HG03469 (cell line): ENCODE data around the gene LY6G6D.

ENCODE experiments used
- ATAC-seq: cut with Tn5 transposase; IDR thresholded peaks from one replicate; pipeline ENCODE4 v1.9.1; 2021; ENCODE audit warnings: mild to moderate bottlenecking, moderate library complexity, moderate number of reproducible peaks; ENCODE audit not compliant: unreplicated experiment

LY6G6D gene

DNA sequence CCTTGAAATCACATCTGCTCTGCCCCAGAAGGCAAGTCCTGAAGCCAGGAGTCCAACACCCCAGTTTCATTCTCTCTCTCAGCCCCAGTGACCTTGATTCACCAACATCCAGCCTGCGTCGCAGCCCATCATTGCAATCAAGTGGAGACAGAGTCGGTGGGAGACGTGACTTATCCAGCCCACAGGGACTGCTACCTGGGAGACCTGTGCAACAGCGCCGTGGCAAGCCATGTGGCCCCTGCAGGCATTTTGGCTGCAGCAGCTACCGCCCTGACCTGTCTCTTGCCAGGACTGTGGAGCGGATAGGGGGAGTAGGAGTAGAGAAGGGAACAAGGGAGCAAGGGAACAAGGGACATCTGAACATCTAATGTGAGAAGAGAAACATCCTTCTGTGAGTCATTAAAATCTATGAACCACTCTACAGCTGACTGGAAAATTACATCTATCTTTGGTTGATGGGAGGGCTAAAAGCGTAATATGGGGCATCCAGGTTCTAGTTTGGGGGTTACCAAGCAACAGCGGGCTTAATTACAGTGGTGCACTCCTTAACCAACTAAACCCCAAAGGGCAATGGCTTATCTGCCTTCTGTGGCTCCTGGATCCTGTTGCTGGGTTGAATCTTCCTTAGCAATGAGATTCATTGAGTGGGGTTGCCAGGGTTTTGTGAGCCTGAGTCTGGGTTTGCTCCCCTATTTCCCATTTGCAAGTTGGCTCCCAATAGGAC is 2.5 kb downstream of the LY6G6D start:
- ATAC-seq = no peak

DNA sequence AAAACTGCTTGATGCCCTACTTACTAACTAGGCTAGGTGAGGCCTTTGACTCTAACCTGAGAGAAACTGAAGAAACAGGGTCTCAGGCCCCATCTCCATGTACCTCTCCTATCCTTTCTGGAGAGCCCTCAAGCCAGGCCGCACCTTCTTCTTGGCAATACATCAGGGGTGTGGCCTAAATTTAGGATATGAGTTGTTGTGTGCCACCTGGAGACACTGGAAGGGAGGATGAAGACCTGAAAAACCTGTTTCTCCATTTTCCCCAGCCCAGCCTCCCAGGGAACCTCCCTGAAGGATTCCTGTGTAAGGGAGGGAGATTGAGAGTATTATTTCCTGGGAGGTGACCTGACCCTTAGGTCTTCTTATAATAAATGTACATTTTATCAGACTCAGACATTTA is 3.1 kb downstream of the LY6G6D start:
- ATAC-seq = no peak

DNA sequence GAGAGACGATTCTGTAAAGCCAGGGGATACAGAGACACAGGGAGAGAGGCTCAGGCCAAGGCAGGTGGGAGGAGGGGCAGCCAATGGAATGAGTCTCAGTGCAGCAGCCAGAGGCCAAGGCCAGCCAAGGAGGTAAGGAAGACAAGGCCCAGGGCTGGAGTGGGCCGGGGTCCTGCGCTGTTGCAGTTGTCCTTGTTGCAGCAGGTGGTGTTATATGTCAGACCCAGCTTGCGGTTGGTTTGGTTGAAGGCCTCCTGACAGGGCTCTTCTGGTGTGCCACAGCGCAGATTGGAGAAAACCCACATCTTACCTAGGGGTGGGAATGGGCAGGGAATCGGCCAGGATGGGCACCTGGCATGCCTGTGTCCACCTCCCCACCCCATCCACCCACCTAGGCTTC is 3.9 kb downstream of the LY6G6D start:
- no peak for ATAC-seq

DNA sequence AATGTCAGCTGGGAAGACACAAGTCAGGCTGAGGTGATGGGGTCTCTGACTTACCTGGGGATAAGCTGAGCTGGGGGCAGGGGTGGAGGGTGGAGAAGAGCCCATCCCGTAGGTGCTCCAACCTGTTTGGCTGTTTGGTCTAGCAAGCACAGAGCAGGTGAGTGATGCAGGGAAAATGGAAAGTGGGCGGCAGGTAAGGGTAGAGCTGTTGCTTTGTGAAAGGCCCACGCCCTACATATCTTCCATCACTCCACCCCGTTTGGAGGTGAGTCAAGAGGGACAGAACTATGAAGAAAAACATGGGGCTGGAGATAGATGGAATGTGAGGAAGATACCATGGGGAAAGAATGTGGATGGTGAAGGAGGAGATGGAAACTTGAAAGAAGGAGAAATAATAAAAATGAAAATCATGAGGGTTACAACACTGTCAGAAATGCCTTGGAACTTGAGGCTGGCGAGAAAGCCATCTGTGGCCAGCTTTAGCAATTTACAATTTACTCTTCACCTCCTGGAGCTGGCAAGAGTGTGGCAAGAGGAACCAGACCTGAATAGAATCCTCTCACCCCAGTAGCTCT is 5.1 kb downstream of the LY6G6D start:
- no peak for ATAC-seq

DNA sequence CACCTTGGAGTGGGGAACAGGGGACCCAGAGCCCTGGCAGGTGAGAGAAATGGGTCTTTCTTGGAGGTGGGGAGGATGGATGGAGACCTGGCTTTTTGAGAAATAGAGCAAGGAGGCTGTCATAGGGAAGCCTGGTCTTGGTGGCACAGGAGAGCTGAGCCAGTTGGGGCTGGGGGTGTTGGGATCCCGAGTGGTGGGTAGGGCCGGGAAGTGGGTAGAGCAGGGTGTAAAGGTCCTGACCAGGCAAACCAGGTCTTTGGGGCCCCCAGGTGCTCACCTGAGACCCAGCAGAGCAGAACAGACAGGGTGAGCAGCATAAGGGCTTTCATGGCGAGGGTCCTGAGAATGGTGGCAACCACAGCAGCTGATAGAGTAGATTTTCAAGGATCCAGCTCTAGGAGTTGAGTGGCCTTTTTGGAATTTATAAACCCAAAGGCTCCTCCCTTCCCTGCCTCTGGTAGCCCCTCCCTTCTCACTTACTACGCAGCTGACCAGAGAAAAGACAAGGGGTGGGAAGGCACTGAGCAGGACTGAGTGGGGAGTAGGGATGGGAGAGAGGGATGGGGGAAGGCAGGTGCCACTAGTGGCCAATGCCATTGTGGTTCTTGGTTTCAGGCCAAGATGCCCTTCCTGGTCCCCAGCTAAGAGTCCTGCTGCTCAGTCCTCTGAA is 6.3 kb downstream of the LY6G6D start, which contains the start of gene LY6G6C:
Gene LY6G6C, minus strand, starts transcription at position 396 of the 670 bp plus-strand sequence. Its CDS starts 67 bp downstream, at position 329.
- no peak for ATAC-seq

DNA sequence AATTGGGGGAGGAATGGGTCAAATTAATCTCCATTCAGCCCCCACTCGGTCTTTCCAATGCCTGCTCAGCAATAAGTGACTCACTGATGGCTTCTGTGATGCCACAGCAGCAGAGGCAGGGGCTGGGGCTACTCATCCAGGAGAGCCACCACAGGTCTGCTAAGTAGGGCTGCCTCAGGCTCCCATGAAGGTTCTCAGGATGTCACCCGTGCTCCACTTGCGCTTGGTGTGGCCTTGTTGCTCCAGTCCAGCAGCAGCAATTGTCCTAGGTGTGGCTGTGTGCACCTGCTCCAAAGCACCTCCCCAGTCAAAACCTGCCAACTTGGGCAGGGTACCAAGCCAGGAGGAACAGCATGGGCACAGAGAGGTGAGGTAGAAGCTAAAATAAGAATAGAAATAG is 7.0 kb downstream of the LY6G6D start:
- no peak for ATAC-seq

DNA sequence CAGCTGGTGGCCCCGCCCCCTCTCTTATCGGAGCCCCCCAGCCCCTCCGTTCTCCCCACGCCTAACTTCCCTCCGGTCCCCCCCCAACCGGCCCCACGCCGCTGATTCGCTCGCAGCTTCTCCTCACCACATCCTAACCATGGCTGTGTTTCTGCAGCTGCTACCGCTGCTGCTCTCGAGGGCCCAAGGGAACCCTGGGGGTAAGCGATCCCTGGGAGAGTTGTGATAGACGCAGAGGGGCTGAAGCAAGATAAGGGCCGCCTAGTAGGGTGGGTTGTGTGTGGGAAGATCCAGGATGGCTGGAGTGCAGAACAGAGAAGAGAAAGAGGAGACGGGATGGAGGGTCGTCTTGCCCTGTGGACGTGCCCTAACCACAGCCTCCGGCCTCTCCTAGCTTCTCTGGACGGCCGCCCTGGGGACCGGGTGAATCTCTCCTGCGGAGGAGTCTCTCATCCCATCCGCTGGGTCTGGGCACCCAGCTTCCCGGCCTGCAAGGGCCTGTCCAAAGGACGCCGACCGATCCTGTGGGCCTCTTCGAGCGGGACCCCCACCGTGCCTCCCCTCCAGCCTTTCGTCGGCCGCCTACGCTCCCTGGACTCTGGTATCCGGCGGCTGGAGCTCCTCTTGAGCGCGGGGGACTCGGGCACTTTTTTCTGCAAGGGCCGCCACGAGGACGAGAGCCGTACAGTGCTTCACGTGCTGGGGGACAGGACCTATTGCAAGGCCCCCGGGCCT is 8.3 kb downstream of the LY6G6D start, which contains the start of gene MPIG6B:
Gene MPIG6B, plus strand, starts transcription at position 129 of the 735 bp plus-strand sequence. Its CDS starts 11 bp downstream, at position 140.
- no peak for ATAC-seq

DNA sequence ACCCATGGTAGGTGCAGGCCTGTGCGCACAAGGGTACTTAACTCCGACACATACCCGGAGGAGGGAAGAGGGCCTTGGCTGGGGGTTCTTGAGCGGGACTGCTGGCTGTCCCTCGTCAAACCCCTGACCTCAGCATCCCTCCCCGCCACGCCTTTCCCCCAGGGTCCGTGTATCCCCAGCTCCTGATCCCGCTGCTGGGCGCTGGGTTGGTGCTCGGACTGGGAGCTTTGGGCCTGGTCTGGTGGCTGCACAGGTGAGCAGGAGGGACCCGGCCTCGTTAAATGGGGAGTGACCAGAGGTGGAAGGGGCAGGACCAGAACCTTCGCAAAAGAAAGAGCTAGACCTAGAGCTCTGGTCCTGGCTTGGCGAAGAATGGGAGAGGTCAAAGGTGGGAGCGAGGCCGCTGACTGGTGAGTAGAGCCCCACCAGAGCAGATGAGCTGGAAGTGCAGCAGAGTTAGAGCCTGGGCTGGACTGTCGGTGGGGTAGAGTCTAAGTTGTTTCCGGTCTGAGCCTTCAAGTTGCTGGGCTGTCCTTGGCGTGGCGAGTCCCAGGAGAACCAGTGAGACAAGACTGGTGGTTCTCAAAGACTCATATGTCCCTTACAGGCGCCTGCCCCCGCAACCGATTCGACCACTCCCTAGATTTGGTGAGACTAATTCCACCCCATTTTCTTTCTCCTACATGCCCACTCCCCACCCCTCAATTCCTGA is 9.0 kb downstream of the LY6G6D start:
- ATAC-seq = no peak

DNA sequence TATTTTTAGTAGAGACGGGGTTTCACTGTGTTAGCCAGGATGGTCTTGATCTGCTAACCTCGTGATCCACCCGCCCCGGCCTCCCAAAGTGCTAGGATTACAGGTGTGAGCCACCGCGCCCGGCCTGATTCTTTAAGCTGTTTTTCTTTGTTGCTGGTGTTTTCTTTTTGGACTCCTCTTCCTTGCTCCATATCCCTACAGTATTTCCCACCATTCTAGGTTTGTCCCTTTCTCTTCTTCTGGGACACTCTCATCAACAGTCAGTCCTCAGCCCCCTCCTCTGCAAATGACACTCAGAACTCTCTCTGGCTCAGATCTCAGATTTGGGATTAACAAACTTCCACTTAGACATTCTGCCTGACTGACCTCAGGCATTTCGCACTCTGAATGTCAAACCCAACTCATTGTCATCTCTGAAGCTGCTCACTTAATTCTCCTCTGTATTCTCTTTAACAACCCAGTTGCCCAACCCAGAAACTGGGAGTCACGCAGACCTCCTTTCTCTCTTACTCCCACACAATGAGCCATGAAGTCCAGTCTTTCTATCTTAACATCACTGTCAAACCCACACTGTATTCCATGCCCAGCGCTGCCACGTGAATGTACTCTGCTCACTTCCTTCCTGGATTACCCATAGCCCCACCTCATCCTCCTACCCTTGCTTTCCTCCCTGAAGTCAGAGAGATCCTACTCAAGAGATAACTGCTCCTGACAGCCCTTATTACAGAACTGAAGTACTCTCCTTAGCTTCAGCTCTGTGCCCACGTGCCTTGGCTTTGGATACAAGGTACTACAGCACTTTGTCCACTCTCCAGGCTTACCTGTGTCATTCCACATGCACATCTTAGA is 10.6 kb downstream of the LY6G6D start:
- ATAC-seq = no peak

DNA sequence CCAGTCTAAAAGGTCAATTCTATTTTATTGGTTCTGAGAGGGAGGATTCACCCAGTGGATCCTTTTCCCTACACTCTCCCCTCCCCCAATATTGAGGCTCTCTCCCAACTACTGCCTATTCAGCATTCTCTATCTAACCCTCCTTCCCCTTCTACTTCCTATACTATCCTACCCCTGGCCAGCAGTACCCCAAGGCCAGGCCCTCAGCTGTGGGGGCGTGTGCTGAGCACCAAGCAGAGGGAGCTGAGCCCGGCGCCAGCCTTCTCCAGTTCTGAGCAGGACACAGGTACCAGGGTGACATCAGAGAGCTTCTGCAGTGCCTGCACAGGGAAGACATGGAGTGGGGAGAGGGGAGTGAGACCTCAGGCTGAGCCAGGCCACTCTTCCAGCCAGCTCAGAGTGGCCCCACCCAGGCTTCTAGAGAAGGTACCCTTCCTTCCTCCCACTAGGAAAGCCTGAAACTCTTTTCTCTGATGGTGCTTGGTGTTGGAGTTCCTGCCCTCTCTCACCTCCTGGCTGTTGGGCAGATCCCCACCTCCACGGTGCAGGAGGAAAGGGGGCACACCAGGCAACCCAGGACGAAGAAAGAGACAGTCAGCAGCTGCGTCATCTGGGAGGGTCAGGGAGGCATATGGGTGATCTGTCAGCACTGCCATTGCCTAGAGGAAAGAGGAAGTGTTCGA is 12.0 kb downstream of the LY6G6D start:
- ATAC-seq = no peak

DNA sequence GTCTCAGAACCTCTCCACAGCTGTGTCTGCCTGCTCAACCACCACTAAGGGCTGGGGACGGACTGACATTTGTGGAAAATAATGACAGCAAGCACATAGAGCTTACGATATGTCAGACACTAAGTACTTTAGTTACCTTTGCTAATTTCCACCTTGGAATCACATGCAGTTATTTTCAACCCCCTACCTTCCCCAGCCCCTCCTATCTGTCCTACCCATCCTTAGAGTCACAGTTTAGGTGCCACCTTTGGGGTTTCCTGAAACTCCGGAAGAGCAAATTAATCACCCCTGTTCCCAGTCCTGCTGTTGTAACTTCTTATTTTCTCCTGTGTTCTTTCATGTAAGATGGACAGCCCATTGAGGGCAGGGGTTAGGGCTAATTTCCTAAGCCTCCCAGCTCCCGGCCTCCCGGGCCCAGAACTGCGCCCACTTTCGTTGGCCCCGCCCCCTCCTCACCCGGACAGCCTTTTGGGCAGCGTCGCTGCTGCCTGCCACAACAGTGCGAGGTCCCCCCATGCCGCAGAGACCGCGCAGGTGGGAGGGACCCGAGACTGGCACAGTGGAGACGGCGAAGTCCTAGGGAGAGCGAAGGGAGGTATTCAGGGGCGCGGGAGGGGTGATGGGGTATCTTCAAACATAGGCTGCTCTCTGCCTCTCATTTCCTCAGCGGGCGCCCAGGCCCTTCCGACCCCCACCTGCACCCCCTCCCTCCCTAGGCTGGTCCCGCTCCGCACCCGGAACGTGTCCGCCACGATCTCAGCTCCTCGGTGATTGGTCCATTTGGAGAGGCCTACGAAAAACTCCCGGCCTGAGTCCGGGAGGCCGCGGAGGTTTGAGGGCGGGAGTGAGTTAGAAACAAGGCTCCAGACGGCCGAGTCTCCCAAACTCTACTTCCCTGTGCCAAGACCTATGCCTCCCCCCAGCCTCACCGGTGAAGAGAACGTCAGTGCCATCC is 12.8 kb downstream of the LY6G6D start:
- no peak for ATAC-seq

DNA sequence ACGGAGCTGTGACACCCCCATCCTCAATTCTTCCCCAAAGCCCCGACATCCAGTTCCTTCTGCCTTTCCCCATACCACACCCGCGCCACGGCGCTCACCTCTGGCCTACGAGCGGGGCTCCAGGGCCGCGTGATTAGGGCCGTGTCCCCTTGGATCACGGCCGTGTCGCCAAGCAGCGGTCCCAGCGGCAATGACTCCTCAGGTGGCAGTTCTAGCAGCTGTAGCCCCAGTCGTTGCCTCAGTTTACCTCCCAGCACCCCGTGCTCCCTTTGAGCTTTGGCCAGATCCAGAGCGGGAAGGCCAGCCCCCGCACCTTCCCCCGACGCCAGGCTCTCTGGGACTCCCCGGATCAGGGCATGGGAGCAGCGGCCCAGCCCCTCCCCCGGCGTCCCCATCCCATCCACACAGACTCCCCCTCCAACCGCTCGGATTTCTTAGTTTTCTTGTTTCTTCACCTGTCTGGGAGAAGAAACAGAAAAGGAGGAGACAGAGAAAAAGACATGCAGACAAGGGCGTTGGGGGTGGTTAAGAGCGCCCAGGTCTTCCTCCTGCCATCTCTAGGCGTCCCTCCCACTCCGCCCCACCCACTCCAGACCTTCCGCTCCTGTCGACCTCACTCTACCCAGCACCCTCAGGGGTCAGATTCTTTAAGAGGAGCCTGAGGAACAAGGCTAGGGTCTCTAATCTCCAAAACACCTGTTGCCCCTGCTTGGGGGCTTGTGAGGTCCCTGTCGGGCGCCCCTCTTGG is 13.8 kb downstream of the LY6G6D start, which contains the start of gene DDAH2:
Gene DDAH2, minus strand, starts transcription at position 533 of the 748 bp plus-strand sequence. Its CDS starts 138 bp downstream, at position 395.
- no peak for ATAC-seq

DNA sequence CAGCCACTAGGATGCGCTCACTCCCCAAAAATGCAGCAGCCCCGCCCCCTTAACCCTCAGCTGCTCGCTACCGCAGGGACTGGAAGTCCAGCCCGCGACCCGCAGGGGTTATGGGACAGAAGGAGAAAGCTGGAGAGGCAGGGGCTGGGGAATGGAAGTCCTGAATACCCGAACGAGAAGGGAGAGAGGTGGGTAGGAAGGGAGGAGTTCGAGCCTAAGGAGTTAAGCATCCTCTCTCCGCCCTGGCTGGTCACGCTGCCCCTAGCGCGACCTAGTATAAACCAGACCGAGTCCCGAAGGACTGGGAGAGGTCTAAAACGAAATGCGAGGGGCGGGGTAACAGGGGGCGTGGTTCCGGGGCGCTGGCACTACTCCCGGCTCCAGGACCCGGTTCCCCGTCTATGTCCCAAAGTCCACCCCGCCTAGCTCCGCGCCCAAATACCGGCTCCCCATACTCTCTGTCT is 14.4 kb downstream of the LY6G6D start:
- ATAC-seq = no peak

DNA sequence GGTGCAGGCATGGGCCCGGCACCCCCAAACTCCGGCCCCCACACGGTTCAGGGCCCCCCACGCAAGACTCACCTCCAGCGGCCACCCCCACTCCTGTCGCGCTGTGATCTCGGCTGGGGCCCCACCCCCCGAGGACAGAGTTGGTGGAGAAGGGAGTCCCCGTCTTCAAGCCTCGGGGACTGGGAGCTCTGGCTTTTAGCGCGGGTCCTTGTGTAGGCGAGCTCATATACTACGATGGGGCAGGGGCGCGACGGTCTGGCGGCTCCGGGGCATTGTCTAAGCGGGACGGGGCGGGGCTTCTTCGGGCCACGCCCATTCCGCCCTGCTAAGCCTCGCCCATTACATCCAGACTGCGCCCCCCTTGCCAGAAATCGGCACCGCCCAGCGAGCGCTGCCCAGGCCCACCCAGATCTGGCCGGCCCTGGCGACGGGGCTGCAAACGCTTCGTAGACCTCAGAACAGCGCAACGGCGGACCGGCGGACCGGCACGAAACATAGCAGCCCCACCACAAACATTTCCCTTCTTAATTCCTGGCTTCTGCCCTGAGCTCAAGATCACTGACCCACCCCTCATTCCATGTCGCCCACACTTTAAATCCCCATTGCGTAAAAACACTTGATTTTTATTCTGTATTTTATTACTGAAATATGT is 15.0 kb downstream of the LY6G6D start:
- no peak for ATAC-seq

DNA sequence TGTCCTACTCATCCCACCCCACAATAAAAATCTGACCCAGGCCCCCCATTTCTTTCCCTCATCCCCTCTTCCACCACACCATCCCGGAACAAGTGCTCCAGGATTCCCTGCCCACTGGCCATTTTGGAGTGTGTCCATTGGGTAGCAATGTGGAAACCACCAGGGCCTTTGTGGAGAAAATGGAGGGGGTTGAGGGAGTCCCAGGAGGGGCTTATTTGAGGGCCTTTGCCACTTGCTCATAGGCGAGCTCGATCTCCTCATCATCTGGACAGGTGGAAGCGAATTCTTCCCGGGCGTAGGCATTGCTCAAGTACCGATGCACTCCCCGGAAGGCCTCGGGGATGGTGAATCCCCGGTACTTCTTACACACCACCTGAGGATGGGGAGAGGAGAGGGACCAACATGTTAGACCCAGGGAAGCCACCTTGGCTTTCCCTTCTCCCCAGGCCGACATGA is 15.5 kb downstream of the LY6G6D start:
- no peak for ATAC-seq

DNA sequence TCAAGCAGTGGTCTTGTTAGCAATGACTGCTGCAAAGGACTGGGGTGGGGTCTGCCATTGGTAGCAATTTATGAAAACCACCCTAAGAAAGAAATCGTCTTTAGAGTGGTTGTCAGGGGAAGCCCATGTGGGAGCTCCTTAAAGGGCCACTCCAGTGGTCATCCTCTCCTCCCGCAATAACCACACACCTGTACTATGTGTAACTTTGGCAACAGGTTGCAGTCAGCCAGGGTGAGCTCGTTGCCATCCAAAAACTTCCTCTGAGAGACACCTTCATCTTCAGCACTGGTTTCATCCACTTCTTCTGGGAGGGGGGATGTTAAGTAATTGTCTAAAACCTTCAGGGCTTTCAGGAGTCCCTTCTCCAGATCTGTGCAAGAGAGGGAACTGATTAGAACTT is 16.9 kb downstream of the LY6G6D start:
- ATAC-seq = no peak
